AML-193 (cell line): ENCODE data around the gene RIMBP2.
"Not testable (repeated sequence)": the region's sequence is repeated elsewhere in the genome, so short reads cannot be mapped to it uniquely, and the experiment has no call there.

Source experiments
- DNase-seq, 2 experiments: peaks; one replicate each; lab custom pipeline; 2025; lab: John Stamatoyannopoulos, UW

The RIMBP2 gene

GRCh38 chr12:130715998-130716968 is at the start of gene RIMBP2:
Gene RIMBP2, minus strand, starts transcription at chr12:130716299. Its CDS starts 237,286 bp downstream, at chr12:130479013.
- DNase-seq = no peak

GRCh38 chr12:130765186-130765659 is 49.1 kb upstream of the RIMBP2 start:
- no peak for DNase-seq

GRCh38 chr12:130764475-130765185 is 48.5 kb upstream of the RIMBP2 start:
- no peak for DNase-seq

- no peak for DNase-seq
These were observed 48.0 kb upstream of the RIMBP2 start for GRCh38 chr12:130764073-130764472.

- no peak for DNase-seq
These were observed 46.2 kb upstream of the RIMBP2 start for GRCh38 chr12:130762319-130762675.

- DNase-seq = no peak
These were observed 45.6 kb upstream of the RIMBP2 start for GRCh38 chr12:130761537-130762318.

GRCh38 chr12:130754234-130754901 is 38.3 kb upstream of the RIMBP2 start:
- DNase-seq = no peak

GRCh38 chr12:130752692-130753230 is 36.7 kb upstream of the RIMBP2 start:
- DNase-seq = no peak

- not testable (repeated sequence) for DNase-seq
These were observed 35.9 kb upstream of the RIMBP2 start for GRCh38 chr12:130752037-130752436.

GRCh38 chr12:130748786-130749185 is 32.7 kb upstream of the RIMBP2 start:
- no peak for DNase-seq

- peak; percentile 32 to 38 for DNase-seq
These were observed 32.0 kb upstream of the RIMBP2 start for GRCh38 chr12:130747867-130748740.

GRCh38 chr12:130746546-130746945 is 30.4 kb upstream of the RIMBP2 start:
- DNase-seq = no peak

GRCh38 chr12:130745921-130746320 is 29.8 kb upstream of the RIMBP2 start:
- DNase-seq = no peak

- no peak for DNase-seq
These were observed 28.2 kb upstream of the RIMBP2 start for GRCh38 chr12:130744274-130744673.

GRCh38 chr12:130743606-130744005 is 27.5 kb upstream of the RIMBP2 start:
- no peak for DNase-seq

GRCh38 chr12:130743176-130743575 is 27.1 kb upstream of the RIMBP2 start:
- DNase-seq = no peak

- no peak for DNase-seq
These were observed 26.6 kb upstream of the RIMBP2 start for GRCh38 chr12:130742716-130743115.

- no peak for DNase-seq
These were observed 26.0 kb upstream of the RIMBP2 start for GRCh38 chr12:130742112-130742511.

GRCh38 chr12:130739571-130739970 is 23.5 kb upstream of the RIMBP2 start:
- no peak for DNase-seq

GRCh38 chr12:130738403-130738802 is 22.3 kb upstream of the RIMBP2 start:
- DNase-seq = not testable (repeated sequence)
